Sigmoid colon (tissue), 4 donors: ENCODE measurements around the gene BMPR1A.

Source experiments
- EP300 ChIP-seq, 4 donors: sonication (generic); formaldehyde crosslinking; IDR thresholded peaks; one replicate each; pipeline ENCODE4 v1.6.1; 2017; ENCODE audit warnings: antibody characterized with exemption in 4 of 4
- TF ChIP-seq, protein P1 (sequence below), 4 experiments: fragments of 450-650 bp in 3 of 4; fragments of 200-600 bp in 1 of 4; IDR thresholded peaks; one replicate each; pipeline ENCODE4 v1.5.1; 2016 to 2019; ENCODE audit warnings: antibody characterized with exemption in 4 of 4, mild to moderate bottlenecking in 3 of 4, moderate library complexity in 2 of 4

GRCh38 chr10:86801995-86802394 is 45.6 kb downstream of the BMPR1A start:
- TF ChIP-seq, protein P1, sequence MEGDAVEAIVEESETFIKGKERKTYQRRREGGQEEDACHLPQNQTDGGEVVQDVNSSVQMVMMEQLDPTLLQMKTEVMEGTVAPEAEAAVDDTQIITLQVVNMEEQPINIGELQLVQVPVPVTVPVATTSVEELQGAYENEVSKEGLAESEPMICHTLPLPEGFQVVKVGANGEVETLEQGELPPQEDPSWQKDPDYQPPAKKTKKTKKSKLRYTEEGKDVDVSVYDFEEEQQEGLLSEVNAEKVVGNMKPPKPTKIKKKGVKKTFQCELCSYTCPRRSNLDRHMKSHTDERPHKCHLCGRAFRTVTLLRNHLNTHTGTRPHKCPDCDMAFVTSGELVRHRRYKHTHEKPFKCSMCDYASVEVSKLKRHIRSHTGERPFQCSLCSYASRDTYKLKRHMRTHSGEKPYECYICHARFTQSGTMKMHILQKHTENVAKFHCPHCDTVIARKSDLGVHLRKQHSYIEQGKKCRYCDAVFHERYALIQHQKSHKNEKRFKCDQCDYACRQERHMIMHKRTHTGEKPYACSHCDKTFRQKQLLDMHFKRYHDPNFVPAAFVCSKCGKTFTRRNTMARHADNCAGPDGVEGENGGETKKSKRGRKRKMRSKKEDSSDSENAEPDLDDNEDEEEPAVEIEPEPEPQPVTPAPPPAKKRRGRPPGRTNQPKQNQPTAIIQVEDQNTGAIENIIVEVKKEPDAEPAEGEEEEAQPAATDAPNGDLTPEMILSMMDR (IDR thresholded peaks at IDR 0.05), result no peak
- no peak for TF ChIP-seq EP300 (IDR thresholded peaks at IDR 0.05)
